Measurements from ENCODE around the gene WFIKKN1. TPM values are rescaled to one million over a fixed set of nuclear protein-coding genes. Genes with fewer than 3 reads are reported as not detected.

WFIKKN1 gene
- total RNA-seq: 0.10 TPM in 1 of 2 replicates, not detected in the other

GRCh38 chr16:630815-631405 is at the start of gene WFIKKN1:
Gene WFIKKN1 (plus strand): TSS chr16:630985. CDS start chr16:631254, 269 bp downstream.

DNA sequence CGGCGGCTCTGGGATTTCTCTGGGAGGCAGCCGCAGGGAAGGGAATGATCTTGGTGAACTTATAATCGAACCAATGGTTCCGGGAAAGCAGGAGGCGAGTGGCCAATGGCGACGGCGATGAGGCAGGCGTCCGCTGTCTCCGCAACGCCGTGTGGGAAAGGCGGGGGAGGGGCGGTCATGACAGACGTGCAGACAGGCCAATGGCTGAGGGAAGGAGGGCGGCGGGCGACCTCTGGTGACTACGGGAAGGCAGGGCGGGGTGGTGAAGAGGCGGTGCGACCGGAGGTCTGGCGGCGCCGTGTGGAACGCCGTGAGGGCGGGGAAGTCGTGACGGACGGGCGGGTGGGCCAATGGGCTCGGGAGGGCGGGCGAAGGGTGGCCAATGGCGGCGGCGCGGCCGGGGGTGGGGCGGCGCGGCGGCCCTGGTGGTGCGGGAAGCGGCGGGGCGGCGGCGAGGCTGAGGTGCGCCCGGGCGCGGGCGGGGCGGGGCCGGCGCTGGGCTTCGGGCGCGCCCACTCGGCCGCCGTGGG is 41.1 kb upstream of the WFIKKN1 start, which contains the start of gene RAB40C:
Gene RAB40C, plus strand, starts transcription at position 409 of the 530 bp plus-strand sequence. CDS start 226 bp downstream, outside the sequence.

DNA sequence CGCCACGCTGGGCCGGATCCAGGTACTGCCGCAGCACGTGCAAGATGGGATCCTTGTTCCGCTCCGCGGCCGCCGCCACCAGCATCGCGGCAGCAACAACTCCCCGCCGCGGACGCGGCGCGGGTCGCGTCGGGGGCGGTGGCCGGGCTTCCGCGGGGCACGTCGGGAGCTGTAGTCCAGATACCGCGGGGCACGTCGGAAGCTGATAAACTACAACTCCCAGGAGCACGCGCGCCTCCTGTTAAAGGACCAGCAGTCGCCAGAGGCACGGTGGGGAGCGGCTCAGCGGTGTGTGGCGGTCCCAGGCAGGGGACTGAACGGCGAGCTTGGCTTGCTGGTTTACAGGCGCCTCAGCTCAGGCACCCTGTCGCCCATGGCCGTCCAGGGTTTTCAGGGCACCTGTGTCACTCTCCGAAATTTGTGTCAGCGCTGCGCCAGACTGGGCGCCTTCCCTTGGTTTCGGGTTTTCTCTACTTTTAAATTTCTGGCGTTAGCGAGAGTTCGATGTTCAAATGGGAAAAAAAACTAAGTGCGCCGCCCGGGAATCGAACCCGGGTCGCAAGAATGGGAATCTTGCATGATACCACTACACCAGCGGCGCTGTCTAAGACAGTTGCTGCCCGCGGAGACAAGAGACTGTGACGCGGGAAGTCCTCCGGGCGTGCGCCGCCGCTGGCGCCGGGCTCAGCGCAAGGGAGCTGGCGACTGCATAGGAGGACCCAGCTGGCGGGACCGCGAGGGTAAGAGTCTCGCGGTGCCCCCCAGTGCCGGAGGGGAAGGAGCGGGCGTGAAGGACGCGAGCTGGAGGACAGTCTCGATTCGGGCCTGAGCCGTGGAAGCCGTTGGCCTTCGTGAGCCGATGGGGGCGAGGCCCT is 5.7 kb downstream of the WFIKKN1 start, which contains the start of gene METTL26:
Gene METTL26, minus strand, starts transcription at position 100 of the 875 bp plus-strand sequence. Its CDS starts 15 bp downstream, at position 85.

GRCh38 chr16:641326-642188 is 10.8 kb downstream of the WFIKKN1 start, which contains the start of gene MCRIP2:
Gene MCRIP2 (plus strand): TSS chr16:641828. CDS start chr16:641992, 164 bp downstream.

GRCh38 chr16:648781-649589 is 18.2 kb downstream of the WFIKKN1 start, which contains the start of gene WDR90:
Gene WDR90 (plus strand): TSS chr16:649365. CDS start chr16:649417, 52 bp downstream.

GRCh38 chr16:667780-668518 is 37.2 kb downstream of the WFIKKN1 start, which contains the start of gene RHOT2:
Gene RHOT2 (plus strand): TSS chr16:668132. CDS start chr16:668200, 68 bp downstream.

GRCh38 chr16:674968-675883 is 44.4 kb downstream of the WFIKKN1 start, which contains the start of gene RHBDL1:
Gene RHBDL1 (plus strand): TSS chr16:675671. CDS start chr16:675791, 120 bp downstream.

DNA sequence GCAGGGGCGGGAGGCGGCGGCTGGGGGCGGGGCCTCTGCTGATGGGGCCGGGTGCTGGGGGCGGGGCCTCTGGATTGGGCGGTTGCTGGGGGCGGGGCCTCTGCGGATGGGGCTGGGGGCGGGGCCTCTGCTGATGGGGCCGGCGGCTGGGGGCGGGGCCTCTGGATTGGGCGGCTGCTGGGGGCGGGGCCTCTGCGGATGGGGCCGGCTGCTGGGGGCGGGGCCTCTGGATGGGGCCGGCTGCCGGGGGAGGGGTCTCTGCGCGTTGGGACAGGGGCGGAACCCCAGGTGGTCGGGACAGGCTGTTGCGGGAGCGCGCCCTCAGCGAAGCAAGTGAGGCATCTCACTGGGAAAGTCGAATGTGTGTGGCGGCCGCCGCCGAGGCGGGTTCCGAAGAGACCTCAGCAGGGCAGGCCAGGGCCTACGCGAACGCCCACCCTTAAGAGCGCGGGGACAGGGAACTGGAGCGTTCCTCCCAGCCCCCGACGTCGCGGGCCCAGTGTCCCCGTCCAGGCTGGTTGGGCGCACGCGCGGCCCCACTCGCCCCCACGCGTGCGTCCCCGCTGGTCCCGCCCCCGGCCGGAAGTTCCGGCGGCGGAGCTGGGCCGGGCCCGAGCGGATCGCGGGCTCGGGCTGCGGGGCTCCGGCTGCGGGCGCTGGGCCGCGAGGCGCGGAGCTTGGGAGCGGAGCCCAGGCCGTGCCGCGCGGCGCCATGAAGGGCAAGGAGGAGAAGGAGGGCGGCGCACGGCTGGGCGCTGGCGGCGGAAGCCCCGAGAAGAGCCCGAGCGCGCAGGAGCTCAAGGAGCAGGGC is 49.2 kb downstream of the WFIKKN1 start, which contains the start of gene STUB1:
Gene STUB1, plus strand, starts transcription at position 597 of the 811 bp plus-strand sequence. Its CDS starts 116 bp downstream, at position 713.

Other genes starting within 250 kb of the WFIKKN1 start
- gene PGAP6, start 249.0 kb upstream of the WFIKKN1 start, total RNA-seq: 55.5 and 64.6 TPM in 2 replicates
- gene NME4, start 233.8 kb upstream of the WFIKKN1 start, total RNA-seq: 125 and 136 TPM in 2 replicates
- gene DECR2, start 229.1 kb upstream of the WFIKKN1 start, total RNA-seq: 27.5 and 30.7 TPM in 2 replicates
- gene RAB11FIP3, start 205.3 kb upstream of the WFIKKN1 start, total RNA-seq: 34.9 and 42.6 TPM in 2 replicates
- gene CAPN15, start 103.3 kb upstream of the WFIKKN1 start, total RNA-seq: 51.1 and 58.2 TPM in 2 replicates
- gene PRR35, start 70.6 kb upstream of the WFIKKN1 start, total RNA-seq: not detected in 2 replicates
- 0.59 and 0.67 TPM in 2 replicates for gene NHLRC4, start 64.0 kb upstream of the WFIKKN1 start, total RNA-seq
- gene PIGQ, start 61.0 kb upstream of the WFIKKN1 start, total RNA-seq: 25.9 and 26.0 TPM in 2 replicates
- 14.0 and 19.3 TPM in 2 replicates for gene RAB40C, start 40.9 kb upstream of the WFIKKN1 start, total RNA-seq
- 146 and 160 TPM in 2 replicates for gene METTL26, start 5.3 kb downstream of the WFIKKN1 start, total RNA-seq
- gene MCRIP2, start 10.8 kb downstream of the WFIKKN1 start, total RNA-seq: 27.6 and 35.6 TPM in 2 replicates
- 6.9 and 10.6 TPM in 2 replicates for gene WDR90, start 18.4 kb downstream of the WFIKKN1 start, total RNA-seq
- gene RHOT2, start 37.1 kb downstream of the WFIKKN1 start, total RNA-seq: 39.1 and 50.4 TPM in 2 replicates
- 0.07 and 0.69 TPM in 2 replicates for gene RHBDL1, start 44.7 kb downstream of the WFIKKN1 start, total RNA-seq
- gene STUB1, start 49.4 kb downstream of the WFIKKN1 start, total RNA-seq: 176 and 178 TPM in 2 replicates
- 71.3 and 89.9 TPM in 2 replicates for gene JMJD8, start 53.3 kb downstream of the WFIKKN1 start, total RNA-seq
- 9.1 and 9.5 TPM in 2 replicates for gene WDR24, start 59.4 kb downstream of the WFIKKN1 start, total RNA-seq
- gene FBXL16, start 74.8 kb downstream of the WFIKKN1 start, total RNA-seq: 0.07 TPM in 1 of 2 replicates, not detected in the other
- gene METRN, start 84.1 kb downstream of the WFIKKN1 start, total RNA-seq: 32.8 and 48.0 TPM in 2 replicates
- gene ANTKMT, start 90.2 kb downstream of the WFIKKN1 start, total RNA-seq: 39.4 and 43.4 TPM in 2 replicates
- not detected in 2 replicates for gene CCDC78, start 95.5 kb downstream of the WFIKKN1 start, total RNA-seq
- gene HAGHL, start 96.1 kb downstream of the WFIKKN1 start, total RNA-seq: 0.79 and 1.9 TPM in 2 replicates
- 25.8 and 30.2 TPM in 2 replicates for gene CIAO3, start 110.0 kb downstream of the WFIKKN1 start, total RNA-seq
- not detected in 2 replicates for gene MSLN, start 129.7 kb downstream of the WFIKKN1 start, total RNA-seq
- gene RPUSD1, start 157.4 kb downstream of the WFIKKN1 start, total RNA-seq: 36.4 and 42.7 TPM in 2 replicates
- 19.6 and 19.7 TPM in 2 replicates for gene CHTF18, start 157.6 kb downstream of the WFIKKN1 start, total RNA-seq
- not detected in 2 replicates for gene GNG13, start 169.7 kb downstream of the WFIKKN1 start, total RNA-seq

Measured in mammary microvascular endothelial cell (primary cell).